Chondrocyte (in vitro differentiated cells): ENCODE data around the gene NELL1. TPM values are rescaled to one million over a fixed set of nuclear protein-coding genes. Genes with fewer than 3 reads are reported as not detected.

Source experiments
- DNase-seq: peaks from one replicate; pipeline ENCODE4 v3.0.0; 2021; ENCODE audit warnings: mixed read lengths, low spot score
- H3K27ac Mint-ChIP-seq: one replicate; pipeline ENCODE4 v1.8.0; 2021; ENCODE audit warnings: mild to moderate bottlenecking, moderate library complexity, mixed read lengths; ENCODE audit not compliant: unreplicated experiment
- H3K27me3 Mint-ChIP-seq: 2 replicates; pipeline ENCODE4 v1.8.0; 2021; ENCODE audit warnings: low read depth, mixed read lengths
- H3K36me3 Mint-ChIP-seq: 2 replicates; pipeline ENCODE4 v1.8.0; 2021; ENCODE audit warnings: low read depth, mixed read lengths
- H3K4me1 Mint-ChIP-seq: 2 replicates; pipeline ENCODE4 v1.8.0; 2021; ENCODE audit warnings: low read depth, mild to moderate bottlenecking, mixed read lengths
- H3K4me3 Mint-ChIP-seq: one replicate; pipeline ENCODE4 v1.8.0; 2021; ENCODE audit warnings: mild to moderate bottlenecking, moderate library complexity, mixed read lengths; ENCODE audit not compliant: unreplicated experiment
- H3K9me3 Mint-ChIP-seq: 2 replicates; pipeline ENCODE4 v1.8.0; 2021; ENCODE audit warnings: low read depth, mixed read lengths
- total RNA-seq: library from RNA; stranded (reverse); gene quantifications from 3 replicates; pipeline ENCODE4 v1.2.1, GENCODE V29; 2021
- TF ChIP-seq, protein P1 (sequence below): fragments of 200-600 bp; sonication (generic); IDR thresholded peaks from 2 replicates; pipeline ENCODE4 v1.5.0; 2021; ENCODE audit warnings: antibody characterized with exemption, mild to moderate bottlenecking, moderate library complexity

Gene NELL1
- total RNA-seq, 1 donor from 2014 or later: not detected

DNA sequence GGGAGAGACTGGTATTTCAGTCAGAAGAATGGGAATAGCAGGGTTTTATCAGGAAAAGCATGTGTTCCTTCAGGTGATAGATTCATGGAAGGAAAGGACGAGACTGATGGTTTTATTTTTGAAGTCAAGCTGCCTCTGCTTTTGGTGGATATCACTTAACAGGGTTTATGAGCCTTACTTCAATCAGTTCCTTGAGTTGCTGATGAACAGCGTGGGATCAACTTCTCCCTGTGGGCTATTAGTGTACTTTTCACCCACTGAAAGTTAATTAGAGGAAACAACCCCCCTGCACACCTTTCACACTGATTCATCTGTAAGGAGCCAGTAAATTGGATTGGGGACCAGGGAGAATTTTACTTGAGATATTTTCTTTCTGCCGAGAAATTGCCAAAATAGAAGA lies 479.0 kb downstream of the NELL1 start:
- no peak for DNase-seq
- H3K9me3 Mint-ChIP-seq: no peaks in the 10 kb centered on the region
- H3K4me3 Mint-ChIP-seq: no peak overlapping the region
- TF ChIP-seq, protein P1, sequence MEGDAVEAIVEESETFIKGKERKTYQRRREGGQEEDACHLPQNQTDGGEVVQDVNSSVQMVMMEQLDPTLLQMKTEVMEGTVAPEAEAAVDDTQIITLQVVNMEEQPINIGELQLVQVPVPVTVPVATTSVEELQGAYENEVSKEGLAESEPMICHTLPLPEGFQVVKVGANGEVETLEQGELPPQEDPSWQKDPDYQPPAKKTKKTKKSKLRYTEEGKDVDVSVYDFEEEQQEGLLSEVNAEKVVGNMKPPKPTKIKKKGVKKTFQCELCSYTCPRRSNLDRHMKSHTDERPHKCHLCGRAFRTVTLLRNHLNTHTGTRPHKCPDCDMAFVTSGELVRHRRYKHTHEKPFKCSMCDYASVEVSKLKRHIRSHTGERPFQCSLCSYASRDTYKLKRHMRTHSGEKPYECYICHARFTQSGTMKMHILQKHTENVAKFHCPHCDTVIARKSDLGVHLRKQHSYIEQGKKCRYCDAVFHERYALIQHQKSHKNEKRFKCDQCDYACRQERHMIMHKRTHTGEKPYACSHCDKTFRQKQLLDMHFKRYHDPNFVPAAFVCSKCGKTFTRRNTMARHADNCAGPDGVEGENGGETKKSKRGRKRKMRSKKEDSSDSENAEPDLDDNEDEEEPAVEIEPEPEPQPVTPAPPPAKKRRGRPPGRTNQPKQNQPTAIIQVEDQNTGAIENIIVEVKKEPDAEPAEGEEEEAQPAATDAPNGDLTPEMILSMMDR: no peak
- H3K4me1 Mint-ChIP-seq: no peaks in the 10 kb centered on the region
- H3K36me3 Mint-ChIP-seq: no peaks in the 10 kb centered on the region
- no peaks in the 10 kb centered on the region for H3K27me3 Mint-ChIP-seq
- no peak overlapping the region for H3K27ac Mint-ChIP-seq

DNA sequence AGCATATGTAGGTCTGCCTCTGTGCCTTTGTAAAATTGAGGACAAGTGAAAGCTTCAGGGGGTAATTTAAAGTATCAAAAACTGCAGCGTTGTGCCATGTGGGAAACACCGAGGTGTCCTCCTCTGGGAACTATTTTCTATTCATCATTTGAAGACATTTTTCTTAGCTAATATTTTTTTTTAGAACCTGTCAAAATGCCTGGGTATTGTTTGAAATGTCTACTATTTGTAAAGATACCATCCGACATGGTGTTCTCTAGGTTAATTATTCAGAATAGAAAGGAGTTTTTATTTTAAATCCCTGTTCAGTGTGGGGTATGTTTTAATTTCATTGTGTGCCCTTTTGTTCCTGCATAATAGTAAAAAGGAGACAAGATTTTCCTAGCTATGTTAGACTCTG lies 490.8 kb downstream of the NELL1 start:
- no peak for DNase-seq
- Mint-ChIP-seq H3K9me3 (peaks cover under 1% of the 10 kb centered on the region), H3K27ac (no peak overlapping the region), H3K4me3 (no peak overlapping the region), H3K27me3 (no peaks in the 10 kb centered on the region), H3K36me3 (no peaks in the 10 kb centered on the region), H3K4me1 (no peaks in the 10 kb centered on the region)
- TF ChIP-seq, protein P1: no peak

DNA sequence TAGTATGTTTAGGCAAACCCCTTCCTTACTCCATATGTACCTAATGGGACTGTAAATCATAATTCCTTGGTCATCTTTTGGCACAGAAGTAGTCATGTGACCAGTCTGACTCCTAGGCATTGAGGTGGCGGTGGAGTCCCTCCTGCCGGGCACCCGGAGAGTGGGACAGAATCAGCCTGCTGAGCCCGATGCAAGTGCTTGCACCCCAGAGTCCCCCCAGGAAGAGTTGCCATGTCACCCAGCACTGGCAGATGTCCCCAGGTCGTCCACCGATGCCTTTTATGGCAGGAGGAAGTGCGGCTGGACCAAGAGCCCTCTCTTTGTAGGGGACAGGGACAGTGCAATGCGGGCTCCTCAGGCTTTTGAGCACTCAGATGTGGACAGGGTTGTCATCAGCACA lies 500.3 kb downstream of the NELL1 start:
- Mint-ChIP-seq H3K36me3 (no peaks in the 10 kb centered on the region), H3K9me3 (peaks cover 4% of the 10 kb centered on the region), H3K27me3 (peaks cover 3% of the 10 kb centered on the region), H3K27ac (no peak overlapping the region), H3K4me1 (no peaks in the 10 kb centered on the region), H3K4me3 (no peak overlapping the region)
- TF ChIP-seq, protein P1: no peak
- no peak for DNase-seq

DNA sequence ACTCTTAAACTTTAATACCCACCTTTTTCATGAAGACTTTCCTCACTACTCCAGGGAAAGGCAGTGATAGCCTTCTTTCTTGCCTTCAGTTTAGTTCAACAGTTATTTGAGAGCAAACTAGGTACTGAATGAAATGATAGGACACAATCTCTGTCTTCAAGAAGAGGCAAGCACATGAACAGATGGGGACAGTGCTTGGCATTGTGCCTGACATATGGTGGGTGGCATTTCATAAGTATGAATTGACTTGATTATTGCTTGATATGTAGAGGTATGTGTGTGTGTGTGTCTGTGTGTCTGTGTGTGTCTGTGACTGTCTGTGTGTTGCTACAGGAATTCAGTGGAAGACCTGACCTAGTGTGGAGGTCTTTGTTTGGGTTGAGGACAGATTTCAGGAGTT lies 504.1 kb downstream of the NELL1 start:
- no peaks in the 10 kb centered on the region for H3K36me3 Mint-ChIP-seq
- H3K4me3 Mint-ChIP-seq: no peak overlapping the region

DNA sequence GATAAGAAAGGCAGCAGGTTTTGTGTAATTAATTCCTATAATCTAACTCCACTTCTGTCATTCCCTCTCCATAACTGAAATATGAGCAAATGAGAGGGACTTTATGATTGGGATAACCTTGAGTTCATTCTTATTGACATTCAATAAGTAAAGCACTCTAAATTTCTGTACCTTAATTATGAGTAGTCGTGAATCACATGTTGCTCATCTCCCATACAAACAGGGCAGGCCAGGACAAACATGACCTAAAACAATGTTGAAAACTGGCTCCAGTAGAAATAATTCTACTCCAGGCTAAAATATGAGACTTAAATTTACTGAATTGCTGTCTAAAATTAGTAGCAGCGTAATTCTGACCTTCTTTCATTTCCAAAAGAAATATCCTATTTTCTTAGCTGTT lies 505.4 kb downstream of the NELL1 start:
- no peak overlapping the region for H3K27ac Mint-ChIP-seq
- no peak overlapping the region for H3K4me3 Mint-ChIP-seq
- H3K36me3 Mint-ChIP-seq: no peaks in the 10 kb centered on the region
- H3K9me3 Mint-ChIP-seq: no peaks in the 10 kb centered on the region
- DNase-seq: no peak
- H3K27me3 Mint-ChIP-seq: peaks cover 2% of the 10 kb centered on the region
- no peaks in the 10 kb centered on the region for H3K4me1 Mint-ChIP-seq
- TF ChIP-seq, protein P1: no peak

More for the DNA sequence above, 504.1 kb downstream of the NELL1 start:
- no peaks in the 10 kb centered on the region for H3K9me3 Mint-ChIP-seq
- H3K4me1 Mint-ChIP-seq: no peaks in the 10 kb centered on the region
- peaks cover 2% of the 10 kb centered on the region for H3K27me3 Mint-ChIP-seq
- no peak overlapping the region for H3K27ac Mint-ChIP-seq
- TF ChIP-seq, protein P1: no peak
- DNase-seq: no peak
